Epithelial cell of esophagus (primary cell): ENCODE data around the gene PRKCB.

Experiments
- DNase-seq: peaks from one replicate; pipeline ENCODE4 v3.0.0; 2010; ENCODE audit warnings: low read depth
- H3K4me3 ChIP-seq: 2 replicates; pipeline ENCODE4 v1.5.1; 2011; ENCODE audit warnings: mild to moderate bottlenecking, low read length, control low read depth
- CTCF ChIP-seq: IDR thresholded peaks from 2 replicates; pipeline ENCODE4 v1.5.1; 2011; ENCODE audit warnings: low read depth, mild to moderate bottlenecking, low read length, control low read depth, inconsistent platforms; ENCODE audit not compliant: insufficient read depth; ENCODE audit errors: missing control alignments

Gene PRKCB

GRCh38 chr16:24253192-24253591, 417.4 kb downstream of the PRKCB start:
- TF ChIP-seq CTCF, result peak; percentile 48
- DNase-seq, result peak; percentile 51
- no peak overlapping the region for H3K4me3 ChIP-seq

GRCh38 chr16:24255456-24256371, 419.9 kb downstream of the PRKCB start, which contains the start of gene CACNG3:
Gene CACNG3, plus strand, starts transcription at chr16:24256335. Its CDS starts 420 bp downstream, at chr16:24256755.
- TF ChIP-seq CTCF, result no peak
- no peak within 1 kb of the TSS for H3K4me3 ChIP-seq
- peak; percentile 43 for DNase-seq

GRCh38 chr16:24257958-24258357, 422.2 kb downstream of the PRKCB start:
- DNase-seq, result no peak
- TF ChIP-seq CTCF, result no peak
- H3K4me3 ChIP-seq, result no peak overlapping the region

- TF ChIP-seq CTCF, result no peak
- no peak for DNase-seq
- no peak overlapping the region for H3K4me3 ChIP-seq
Observed at GRCh38 chr16:24258791-24259190, 423.0 kb downstream of the PRKCB start.

- DNase-seq, result no peak
- no peak for TF ChIP-seq CTCF
- no peak overlapping the region for H3K4me3 ChIP-seq
Observed at GRCh38 chr16:24262816-24263215, 427.0 kb downstream of the PRKCB start.
